LHCN-M2 (cell line): ENCODE data around the gene THBS3. TPM values are rescaled to one million over a fixed set of nuclear protein-coding genes. Genes with fewer than 3 reads are reported as not detected.
"Not testable (repeated sequence)": the region's sequence is repeated elsewhere in the genome, so short reads cannot be mapped to it uniquely, and the experiment has no call there.

ENCODE experiments used
- DNase-seq: peaks from one replicate; pipeline ENCODE4 v3.0.0-alpha.2; 2012; ENCODE audit warnings: low read depth
- total RNA-seq: library from RNA; depleted of rRNA; stranded (reverse); fragments of >200 nt; gene quantifications from 2 replicates; pipeline ENCODE4 v1.2.3, GENCODE V29; 2014

THBS3 gene
- total RNA-seq, 1 experiment from 2014 or later, result 26.4 TPM

DNA sequence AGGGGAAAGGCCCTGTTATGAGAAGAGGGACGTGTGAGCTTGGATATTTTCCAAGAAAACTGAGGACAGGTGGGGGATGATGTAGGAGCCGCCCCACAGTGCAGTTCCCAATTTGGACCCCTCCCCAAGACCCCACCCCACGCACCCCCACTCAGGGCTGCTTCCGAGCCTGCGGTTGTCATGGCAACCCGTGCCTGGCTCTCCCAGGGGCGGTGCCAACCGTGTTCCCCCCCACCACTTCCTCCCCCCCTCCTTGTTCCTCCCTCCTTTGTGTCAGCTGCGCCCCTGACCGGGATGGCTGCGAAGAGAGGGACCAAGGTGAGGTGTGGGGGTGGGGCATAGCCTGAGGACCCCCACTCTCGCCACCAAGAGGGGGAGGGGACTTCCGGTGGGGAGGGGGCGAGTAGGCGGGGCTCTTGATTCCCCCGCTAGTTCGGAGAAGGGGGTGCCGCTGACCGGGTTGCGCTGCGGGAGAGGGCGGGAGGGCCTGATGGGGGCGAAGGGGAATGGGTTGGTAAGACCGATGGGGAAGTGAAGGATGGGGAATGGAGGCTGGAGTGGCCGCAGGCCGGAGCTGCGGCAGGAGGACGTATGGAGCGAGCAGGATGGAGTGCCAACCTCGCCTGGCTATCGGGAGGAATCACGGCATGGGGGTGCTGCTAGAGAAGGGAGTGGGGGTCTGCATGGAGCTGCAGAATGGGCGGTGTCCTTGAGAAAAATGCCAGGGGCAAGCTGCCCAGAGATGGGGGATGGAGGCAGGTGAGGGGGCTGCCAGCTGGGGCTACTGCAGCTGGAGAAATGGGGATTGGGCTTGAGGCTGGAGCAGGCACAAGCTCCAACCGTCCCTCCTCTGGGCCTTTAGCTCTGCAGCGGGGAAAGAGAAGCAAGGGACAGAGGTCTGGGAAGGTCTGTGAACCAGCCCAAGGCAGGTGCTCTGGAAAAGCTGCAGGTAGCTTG, 33.1 kb downstream of the THBS3 start:
- DNase-seq, result peak; percentile 10

DNA sequence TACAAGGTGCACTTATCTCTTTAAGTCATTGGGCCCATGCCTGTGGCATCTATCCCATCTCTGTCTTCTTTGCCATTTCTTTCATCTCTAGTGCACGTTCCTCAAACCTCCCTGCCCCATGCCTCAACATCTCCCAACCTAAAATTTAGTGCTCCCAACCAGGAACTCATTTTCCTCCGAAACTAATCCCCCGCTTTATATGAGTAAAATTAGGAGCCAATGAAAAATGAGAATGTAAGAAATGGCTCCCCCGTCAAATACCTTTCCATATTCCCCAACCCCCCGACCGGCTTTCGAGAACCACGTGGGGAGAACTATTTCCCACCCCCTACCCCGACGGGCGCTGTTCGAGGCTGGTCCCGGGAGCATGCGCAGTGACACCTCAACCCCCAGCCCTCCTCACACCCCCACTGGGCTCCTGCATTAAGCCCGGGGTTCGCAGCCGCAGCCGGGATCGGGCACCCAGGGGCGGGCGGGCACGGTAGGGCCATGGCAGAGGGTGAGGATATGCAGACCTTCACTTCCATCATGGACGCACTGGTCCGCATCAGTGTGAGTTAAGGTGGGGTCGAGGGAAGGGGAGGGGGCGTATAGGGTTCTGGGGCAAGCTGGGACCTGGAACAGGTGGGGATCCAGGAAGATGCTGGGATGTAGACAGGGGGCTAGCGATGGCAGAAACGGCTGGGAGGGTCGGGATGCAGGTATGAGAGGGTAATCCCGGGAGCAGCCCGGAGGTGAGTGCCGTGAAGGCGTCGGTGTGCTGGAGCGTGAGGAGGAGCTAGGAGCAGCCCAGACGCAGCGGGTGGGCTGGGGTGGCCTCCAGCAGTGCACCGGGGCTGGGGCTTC, 34.0 kb downstream of the THBS3 start, which contains the start of gene TRIM46:
Gene TRIM46, plus strand, starts transcription at position 372 of the 846 bp plus-strand sequence. Its CDS starts 118 bp downstream, at position 490.
- DNase-seq, result peak; percentile 36

DNA sequence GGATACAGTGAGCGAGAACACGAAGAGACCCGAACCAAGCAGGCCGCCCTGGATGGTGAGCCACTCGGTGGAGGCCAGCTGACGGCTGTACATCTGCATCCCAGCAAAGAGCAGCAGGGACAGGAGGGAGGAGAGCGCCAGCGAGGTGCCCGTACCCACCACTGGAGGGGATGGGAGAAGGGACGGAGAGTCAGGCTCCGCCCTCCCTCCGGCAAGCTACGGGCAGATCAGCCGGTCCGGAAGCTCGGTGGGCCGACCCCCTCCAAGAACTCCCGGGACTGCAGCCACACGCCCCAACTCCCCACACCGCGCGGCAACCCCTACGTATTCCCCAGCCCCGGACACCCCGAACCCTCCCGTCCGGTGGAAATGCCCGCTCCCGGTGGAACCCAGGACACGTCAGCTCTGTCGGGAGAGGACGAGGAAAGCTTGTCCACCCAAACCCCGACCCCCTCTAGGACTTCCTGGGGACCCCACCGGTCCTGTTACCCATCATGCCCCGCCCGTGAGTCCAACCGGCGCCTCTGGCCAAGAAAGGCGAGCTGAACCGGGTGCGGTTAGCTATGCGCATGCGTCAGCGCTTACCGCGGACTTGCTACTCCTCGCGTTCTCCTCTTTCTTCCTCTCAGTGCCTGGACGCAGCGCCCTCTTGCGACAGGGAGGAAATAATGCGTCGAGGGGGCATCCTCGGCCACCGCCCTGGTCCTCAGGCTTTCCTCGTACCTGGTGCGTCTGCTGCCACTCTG, 34.8 kb downstream of the THBS3 start, which contains the start of gene KRTCAP2:
Gene KRTCAP2, minus strand, starts transcription at position 573 of the 746 bp plus-strand sequence. Its CDS starts 80 bp downstream, at position 493.
- DNase-seq, result peak; percentile 94

DNA sequence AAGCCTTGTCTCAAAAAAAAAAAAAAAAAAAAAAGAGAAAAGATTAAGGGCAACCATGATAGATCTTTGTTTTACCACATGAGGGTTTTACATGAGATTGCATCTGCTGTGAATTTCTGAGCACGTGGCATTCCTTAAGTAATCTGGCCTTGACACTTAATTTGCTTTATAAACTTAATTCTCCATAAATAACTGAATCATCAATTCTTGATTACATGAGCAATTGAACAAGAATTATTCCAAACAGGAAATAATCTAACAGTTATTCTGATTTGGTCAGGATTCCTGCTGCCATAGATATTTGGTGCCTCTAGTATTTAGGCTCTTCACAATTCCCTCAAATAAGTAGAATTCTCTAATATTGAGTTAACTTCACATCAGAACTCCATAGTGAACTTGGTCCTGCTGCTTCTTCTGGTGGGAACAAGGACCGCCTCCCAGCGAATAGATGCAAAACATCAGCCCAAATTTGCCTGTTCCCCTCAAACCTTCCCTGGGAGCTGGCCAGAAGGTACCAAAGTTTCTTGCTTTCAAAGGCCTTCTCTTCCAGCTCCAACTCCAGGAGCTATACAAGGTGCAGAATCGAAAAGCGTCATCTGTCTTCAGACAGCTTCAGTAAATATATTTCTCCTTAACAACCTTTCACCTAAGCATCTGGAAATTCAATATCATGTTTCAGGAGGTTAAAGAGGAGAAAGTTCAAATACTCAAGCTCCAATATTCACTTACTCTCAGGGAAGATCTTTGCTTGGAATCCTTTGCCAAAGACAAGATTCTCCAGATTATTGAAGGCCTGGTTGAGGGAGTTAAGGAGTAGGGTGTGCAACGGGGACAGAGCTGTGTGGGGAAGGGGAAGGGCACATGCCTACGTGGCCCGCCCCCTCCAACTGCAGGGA, 35.6 kb downstream of the THBS3 start:
- no peak for DNase-seq

DNA sequence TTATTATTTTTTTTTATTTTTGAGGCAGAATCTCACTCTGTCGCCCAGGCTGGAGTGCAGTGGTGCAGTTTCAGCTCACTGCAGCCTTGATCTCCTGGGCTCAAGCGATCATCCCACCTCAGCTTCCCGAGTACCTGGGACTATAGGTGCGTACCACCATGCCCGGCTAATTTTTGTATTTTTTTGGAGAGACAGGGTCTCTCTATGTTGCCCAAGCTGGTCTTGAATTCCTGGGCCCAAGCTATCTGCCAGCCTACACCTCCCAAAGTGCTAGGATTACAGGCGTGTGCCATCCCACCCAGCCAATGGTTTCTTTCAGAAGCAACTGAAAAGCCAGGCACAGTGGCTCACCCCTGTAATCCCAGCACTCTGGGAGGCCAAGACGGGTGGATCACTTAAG, 36.9 kb downstream of the THBS3 start:
- no peak for DNase-seq

DNA sequence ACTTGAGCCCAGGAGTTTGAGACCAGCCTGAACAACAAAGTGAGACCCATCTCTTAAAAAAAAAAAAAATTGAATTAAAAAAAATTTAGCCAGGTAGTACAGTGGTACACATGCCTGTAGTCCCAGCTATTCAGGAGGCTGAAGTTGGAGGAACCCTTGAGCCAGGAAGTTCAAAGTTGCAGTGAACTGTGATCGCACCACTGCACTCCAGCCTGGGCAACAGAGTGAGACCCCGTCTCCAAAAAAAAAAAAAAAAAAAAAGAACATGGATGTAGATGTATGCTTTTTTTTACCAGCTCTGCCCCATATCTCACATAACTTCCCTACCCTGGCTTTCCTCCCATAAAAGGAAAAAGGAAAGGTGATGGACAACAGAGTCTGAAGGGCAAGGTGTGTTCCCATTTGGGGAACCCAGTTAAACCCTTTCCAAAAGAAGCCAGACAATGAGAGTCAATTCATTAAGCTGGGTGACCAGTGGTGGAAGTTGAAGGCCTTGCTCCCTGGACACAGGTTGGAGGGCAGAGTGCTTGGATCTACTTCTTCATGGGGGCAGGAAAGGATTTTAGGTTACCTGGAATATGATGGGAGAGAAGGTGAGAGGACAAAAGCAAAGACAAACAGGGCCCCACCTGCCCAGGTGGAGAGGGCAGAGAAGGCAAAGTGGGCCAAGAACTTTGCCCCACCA, 37.5 kb downstream of the THBS3 start:
- no peak for DNase-seq

DNA sequence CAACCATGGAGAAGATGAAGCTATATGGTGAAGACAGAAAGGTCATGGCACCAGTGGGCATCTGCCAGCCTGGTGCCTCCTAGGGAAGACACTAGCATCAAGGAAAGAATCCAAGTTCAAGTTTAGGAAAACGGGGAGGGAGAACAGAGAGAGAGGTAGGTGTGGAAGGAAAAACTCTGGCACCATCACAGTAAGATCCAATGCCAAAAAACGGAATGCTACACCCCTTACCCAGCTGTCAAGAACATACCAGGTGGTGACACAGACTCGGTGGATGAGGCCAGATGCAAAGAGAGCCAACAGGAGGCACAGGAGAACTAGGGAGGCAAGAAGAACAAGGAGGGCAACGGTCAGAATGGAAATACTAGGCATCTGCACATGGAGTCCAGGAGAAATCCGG, 38.2 kb downstream of the THBS3 start:
- no peak for DNase-seq

DNA sequence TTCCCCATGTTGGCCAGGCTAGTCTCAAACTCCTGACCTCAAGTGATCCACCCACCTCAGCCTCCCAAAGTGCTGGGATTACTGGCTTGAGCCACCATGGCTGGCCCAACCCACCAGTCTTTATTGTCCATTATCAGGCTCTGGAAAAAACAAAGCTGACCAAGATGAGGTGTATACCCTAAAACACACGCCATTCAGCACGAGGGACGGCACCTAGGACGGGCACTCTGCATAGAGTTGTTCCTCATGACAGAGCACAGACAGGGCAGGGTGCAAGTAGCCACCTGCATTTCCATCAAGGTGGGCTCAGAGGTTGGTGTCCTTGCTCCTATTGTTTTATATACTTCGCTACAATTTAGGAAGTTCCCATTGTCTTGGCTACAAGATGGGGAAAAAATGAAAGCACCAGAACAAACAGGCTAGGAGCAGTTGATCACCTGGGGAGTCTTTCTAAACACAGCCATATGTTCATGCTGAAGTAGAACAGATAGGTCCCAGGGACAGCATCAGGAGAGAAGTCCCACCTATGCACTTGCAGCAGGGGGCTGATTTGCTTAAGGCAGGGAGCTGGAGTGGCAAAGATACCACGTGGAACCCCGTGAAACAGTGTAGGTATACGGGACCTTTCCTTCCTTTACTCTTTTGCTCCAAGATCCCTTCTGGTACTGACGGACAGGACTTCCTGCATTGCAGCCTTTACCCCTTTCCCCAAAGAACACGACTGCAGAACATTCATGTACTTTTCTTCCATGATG, 39.1 kb downstream of the THBS3 start:
- no peak for DNase-seq

DNA sequence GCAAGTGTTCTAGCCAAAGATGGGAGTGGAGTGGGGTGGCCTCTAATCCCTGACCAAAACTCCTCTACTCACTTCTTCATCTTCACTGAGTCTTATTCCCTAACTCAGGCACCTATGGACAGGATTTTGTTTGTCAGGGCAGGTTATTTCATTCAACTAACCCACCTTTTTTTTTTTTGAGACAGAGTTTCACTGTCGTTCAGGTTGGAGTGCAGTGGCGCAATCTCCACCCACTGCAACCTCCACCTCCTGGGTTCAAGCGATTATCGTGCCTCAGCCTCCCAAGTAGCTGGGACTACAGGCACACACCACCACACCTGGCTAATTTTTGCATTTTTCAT, 39.6 kb downstream of the THBS3 start:
- DNase-seq, result not testable (repeated sequence)

DNA sequence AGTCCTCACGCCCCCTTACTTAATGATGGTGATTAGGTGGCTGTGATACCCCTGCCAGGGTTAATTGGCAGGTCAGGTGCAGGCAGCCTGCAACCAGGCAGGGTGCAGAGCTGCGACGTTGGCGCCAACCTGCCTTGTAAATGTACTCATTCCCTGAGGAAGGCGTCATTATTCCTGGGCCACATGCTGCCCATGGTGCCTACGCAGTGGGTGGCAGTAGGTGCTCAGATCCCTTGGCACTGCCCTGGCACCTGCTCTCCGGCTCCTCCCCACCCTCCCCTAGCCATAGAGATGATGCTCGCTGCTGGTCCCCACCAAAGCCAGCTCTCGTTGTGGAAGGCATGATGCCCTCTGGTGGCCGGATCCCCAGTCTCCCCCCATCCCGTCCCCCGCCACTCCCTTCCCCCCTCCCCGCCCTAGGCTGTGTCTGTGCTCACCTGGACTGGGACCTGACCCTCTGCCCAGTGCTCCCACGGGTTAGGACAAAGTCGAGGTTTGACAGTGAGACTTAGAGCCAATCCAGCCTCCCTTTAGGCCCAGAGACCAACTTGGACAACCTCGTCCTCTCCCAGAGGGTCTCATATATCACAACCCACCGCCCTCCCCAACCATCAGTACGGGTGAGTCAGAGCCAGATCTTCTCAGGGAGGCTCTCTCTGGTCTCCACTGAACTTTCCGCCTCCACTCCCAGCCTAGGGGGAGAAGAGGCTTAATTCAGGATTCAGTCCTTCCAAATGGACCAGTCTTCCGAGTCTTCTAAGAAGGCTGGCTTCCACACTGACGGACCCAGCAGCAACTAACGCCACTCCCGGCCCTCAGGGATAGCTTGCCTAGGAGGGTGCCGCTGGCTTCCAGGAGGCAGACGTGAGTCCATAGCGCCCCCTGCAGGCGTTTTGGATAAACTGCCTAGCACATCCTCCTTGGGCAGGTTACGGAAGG, 40.3 kb downstream of the THBS3 start:
- peak; percentile 73 for DNase-seq

DNA sequence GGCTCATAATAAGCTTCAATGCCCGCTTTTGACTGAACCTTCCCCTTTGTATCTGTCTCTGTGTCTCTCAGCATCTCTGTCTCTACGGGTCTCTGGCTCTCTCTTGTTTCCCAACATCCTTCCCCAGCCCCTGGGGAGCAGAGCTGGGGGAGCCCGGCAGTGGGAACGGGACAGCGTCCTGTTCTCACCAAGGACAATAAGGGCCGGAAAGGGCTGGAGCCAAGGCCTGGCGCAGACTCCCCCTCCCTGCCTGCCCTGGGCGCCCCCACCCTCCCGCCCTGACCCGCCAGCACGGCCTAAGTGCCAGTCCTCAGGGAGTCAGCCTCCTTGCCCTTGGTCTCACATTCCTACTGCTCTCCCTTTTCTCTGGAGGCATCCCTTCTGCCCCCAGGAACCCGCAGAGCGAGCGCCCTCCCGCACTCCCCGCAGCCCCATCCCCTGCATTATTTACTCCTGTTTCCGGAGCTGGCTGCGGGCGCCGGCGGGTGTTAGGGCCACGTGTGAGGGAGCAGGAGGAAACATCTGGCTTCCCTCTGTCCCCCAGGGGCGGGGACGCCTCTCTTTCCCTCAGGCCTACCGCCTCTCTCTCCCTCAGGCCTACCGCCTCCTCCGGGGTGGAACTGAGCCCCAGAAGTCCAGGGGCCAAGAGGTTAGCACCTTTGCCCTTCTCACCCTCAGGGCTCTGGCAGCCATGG, 41.1 kb downstream of the THBS3 start:
- DNase-seq, result no peak

DNA sequence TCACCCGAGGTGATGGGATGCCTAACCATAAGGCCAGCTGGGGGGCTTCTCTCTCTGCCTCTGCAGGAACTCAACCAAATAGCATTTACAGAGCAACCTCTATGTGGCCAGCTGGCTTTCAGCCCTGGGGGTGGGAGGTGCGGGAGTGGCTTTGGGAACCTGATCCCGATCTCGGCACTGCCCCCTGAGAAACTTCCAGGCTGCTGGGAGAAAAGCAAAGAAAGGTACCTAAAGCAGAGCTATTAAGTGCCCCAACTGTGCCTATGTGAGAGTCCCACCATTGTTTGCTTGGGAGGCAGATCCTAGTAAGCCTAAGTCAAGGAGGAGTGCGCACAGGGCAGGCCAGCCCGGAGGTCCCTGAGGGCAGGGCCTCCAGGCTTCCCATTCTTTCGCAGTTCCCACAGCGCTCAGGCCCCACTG, 41.6 kb downstream of the THBS3 start:
- no peak for DNase-seq

DNA sequence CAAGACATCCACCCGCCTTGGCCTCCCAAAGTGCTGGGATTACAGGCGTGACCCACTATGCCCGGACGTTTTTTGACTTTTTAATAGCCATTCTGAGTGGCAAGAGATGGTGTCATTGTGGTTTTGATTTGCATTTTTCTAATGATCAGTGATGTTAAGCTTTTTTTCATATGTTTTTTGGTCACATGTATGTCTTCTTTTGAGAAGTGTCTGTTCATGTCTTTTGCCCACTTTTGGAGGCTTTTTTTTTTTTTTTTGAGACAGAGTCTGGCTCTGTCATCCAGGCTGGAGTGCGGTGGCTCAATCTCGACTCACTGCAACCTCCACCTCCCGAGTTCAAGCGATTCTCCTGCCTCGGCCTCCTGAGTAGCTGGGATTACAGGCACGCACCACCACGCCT, 43.1 kb downstream of the THBS3 start:
- not testable (repeated sequence) for DNase-seq

DNA sequence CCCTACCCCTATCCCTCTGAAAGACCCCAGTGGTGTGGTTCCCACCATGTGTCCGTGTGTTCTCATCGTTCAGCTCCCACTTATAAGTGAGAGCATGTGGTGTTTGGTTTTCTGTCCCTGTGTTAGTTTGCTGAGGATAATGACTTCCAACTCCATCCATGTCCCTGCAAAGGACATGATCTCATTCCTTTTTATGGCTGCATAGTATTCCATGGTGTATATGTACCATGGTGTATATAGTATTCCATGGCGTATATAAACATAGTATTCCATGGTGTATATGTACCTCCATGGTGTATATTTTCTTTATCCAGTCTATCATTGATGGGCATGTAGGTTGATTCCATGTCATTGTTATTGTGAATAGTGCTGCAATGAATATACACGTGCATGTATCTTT, 43.9 kb downstream of the THBS3 start:
- not testable (repeated sequence) for DNase-seq

DNA sequence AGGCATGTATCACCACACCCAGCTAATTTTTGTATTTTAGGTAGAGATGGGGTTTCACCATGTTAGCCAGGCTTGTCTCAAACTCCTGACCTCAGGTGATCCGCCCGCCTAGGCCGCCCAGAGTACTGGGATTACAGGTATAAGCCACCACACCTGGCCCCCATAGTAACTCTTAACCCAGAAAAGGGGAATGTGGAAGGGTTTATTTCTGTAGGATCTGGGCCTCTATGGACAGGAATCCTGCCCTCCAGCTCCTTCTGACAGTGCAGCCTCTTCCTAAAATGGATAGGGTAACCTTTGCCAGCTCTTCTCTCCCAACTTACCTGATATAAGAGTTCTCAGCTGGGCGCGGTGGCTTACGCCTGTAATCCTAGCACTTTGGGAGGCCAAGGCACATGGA, 45.1 kb downstream of the THBS3 start:
- not testable (repeated sequence) for DNase-seq

DNA sequence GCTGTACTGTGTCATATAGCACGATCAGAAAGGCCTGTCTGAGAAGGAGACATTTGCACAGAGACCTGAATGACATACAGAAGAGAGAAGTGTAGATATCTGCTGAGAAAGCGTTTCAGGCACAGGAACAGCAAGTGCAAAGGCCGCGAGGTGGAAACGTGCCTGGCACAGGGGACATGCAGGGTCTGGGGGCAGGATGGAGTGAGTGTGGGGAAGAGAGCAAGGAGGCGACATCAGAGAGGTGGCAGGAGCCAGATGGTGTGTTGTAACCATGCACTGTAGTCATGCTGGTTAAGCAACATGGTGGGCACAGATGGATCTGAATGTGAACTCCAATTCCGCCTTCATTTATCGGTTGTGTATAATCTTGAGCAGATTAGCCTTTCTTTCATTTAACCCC, 47.6 kb downstream of the THBS3 start:
- no peak for DNase-seq

DNA sequence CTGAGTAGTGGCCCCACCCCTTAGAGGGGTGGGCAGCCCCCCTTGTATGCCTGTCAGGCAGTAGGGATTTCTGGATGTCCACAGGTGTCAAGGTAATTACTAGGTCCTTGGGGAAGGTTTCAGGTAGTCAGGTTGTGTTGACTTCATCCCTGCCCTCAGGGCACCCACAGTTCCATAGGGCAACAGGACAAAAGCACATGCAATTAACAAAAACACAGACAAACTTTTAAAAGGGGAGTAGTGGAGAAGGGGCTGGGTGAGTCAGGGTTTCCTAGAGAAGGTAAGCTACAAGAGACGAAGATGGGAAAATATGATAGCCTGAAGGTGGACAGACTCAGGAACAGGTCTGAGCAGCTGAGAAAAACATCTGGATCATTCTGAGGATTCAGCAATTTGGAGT, 48.7 kb downstream of the THBS3 start:
- DNase-seq, result no peak
